Osteoblast (primary cell): ENCODE results near the gene SURF1. TPM values are rescaled to one million over a fixed set of nuclear protein-coding genes. Genes with fewer than 3 reads are reported as not detected.

Experiments used
- DNase-seq: peaks from one replicate; pipeline ENCODE4 v3.0.0; 2011; ENCODE audit warnings: low spot score, mixed read lengths; ENCODE audit not compliant: insufficient read length; ENCODE audit errors: missing footprints
- H2AFZ ChIP-seq: 2 replicates; pipeline ENCODE4 v1.6.0; 2011; ENCODE audit warnings: mild to moderate bottlenecking, low read length
- H3K27ac ChIP-seq: 2 replicates; pipeline ENCODE4 v1.5.1; 2011; ENCODE audit warnings: mild to moderate bottlenecking, low read depth, low read length, moderate library complexity
- H3K27me3 ChIP-seq: 2 replicates; pipeline ENCODE4 v1.6.0; 2012; ENCODE audit warnings: mild to moderate bottlenecking, control low read depth, inconsistent platforms, low read length, moderate library complexity; ENCODE audit not compliant: insufficient read depth
- H3K36me3 ChIP-seq: 2 replicates; pipeline ENCODE4 v1.5.1; 2011; ENCODE audit warnings: mild to moderate bottlenecking, low read length, control low read depth, moderate library complexity; ENCODE audit not compliant: insufficient read depth
- H3K4me1 ChIP-seq: 2 replicates; pipeline ENCODE4 v1.5.1; 2011; ENCODE audit warnings: mild to moderate bottlenecking, low read length, control low read depth, moderate library complexity; ENCODE audit not compliant: insufficient read depth
- H3K4me2 ChIP-seq: 2 replicates; pipeline ENCODE4 v1.6.0; 2011; ENCODE audit warnings: mild to moderate bottlenecking, low read length; ENCODE audit not compliant: insufficient read depth
- H3K4me3 ChIP-seq: fragments of 200-600 bp; sonication (generic); 3 replicates; pipeline ENCODE4 v1.5.1; 2012; ENCODE audit warnings: mild to moderate bottlenecking, low read length, inconsistent platforms; ENCODE audit not compliant: insufficient read depth
- H3K79me2 ChIP-seq: 2 replicates; pipeline ENCODE4 v1.6.0; 2012; ENCODE audit warnings: mild to moderate bottlenecking, low read length, control low read depth, inconsistent platforms; ENCODE audit not compliant: insufficient read depth
- H3K9me3 ChIP-seq: 2 replicates; pipeline ENCODE4 v1.5.1; 2011; ENCODE audit warnings: low read depth, low read length, control low read depth
- H4K20me1 ChIP-seq: 2 replicates; pipeline ENCODE4 v1.6.0; 2012; ENCODE audit warnings: mild to moderate bottlenecking, low read length, control low read depth; ENCODE audit not compliant: insufficient read depth
- CTCF ChIP-seq: IDR thresholded peaks from 2 replicates; pipeline ENCODE4 v1.5.1; 2011; ENCODE audit warnings: mild to moderate bottlenecking, low read depth, low read length, moderate library complexity; ENCODE audit errors: extremely low read depth
- total RNA-seq: library from RNA; depleted of rRNA; stranded (reverse); fragments of >200 nt; gene quantifications from 2 replicates; pipeline ENCODE4 v1.2.3, GENCODE V29; 2012

Gene SURF1
- total RNA-seq, 1 donor, result 21.0 TPM

GRCh38 chr9:133360400-133361393 is 4.4 kb upstream of the SURF1 start:
- Histone ChIP-seq H3K4me3 (no peak overlapping the region), H3K36me3 (peaks cover 54% of the 10 kb centered on the region), H3K79me2 (peaks cover 85% of the 10 kb centered on the region), H3K9me3 (no peaks in the 10 kb centered on the region), H4K20me1 (peaks cover 59% of the 10 kb centered on the region), H3K27ac (no peak overlapping the region), H3K4me1 (peaks cover 10% of the 10 kb centered on the region), H3K27me3 (no peaks in the 10 kb centered on the region), H2AFZ (no peak overlapping the region), H3K4me2 (no peak overlapping the region)
- peak; percentile 45 for DNase-seq
- no peak for TF ChIP-seq CTCF

- Histone ChIP-seq H3K4me2 (no peak overlapping the region), H2AFZ (no peak overlapping the region), H4K20me1 (peaks cover 49% of the 10 kb centered on the region), H3K4me1 (peaks cover 20% of the 10 kb centered on the region), H3K36me3 (peaks cover 44% of the 10 kb centered on the region), H3K79me2 (peaks cover 85% of the 10 kb centered on the region), H3K4me3 (no peak overlapping the region), H3K27ac (peak overlapping the region; percentile 20), H3K27me3 (no peaks in the 10 kb centered on the region), H3K9me3 (no peaks in the 10 kb centered on the region)
- TF ChIP-seq CTCF, result peak; percentile 40
- peak; percentile 85 for DNase-seq
Observed at GRCh38 chr9:133359399-133360175, 3.3 kb upstream of the SURF1 start.

GRCh38 chr9:133357656-133358055 is 1.4 kb upstream of the SURF1 start:
- Histone ChIP-seq H3K27ac (no peak overlapping the region), H3K4me1 (peaks cover 20% of the 10 kb centered on the region), H3K4me2 (peak overlapping the region; percentile 77), H4K20me1 (peaks cover 36% of the 10 kb centered on the region), H3K27me3 (no peaks in the 10 kb centered on the region), H2AFZ (no peak overlapping the region), H3K79me2 (peaks cover 71% of the 10 kb centered on the region), H3K4me3 (no peak overlapping the region), H3K36me3 (peaks cover 41% of the 10 kb centered on the region), H3K9me3 (no peaks in the 10 kb centered on the region)
- no peak for DNase-seq
- TF ChIP-seq CTCF, result no peak

- Histone ChIP-seq H2AFZ (peak overlapping the region; percentile 50), H3K27me3 (no peaks in the 10 kb centered on the region), H3K4me1 (peaks cover 31% of the 10 kb centered on the region), H3K36me3 (peaks cover 41% of the 10 kb centered on the region), H3K27ac (peak overlapping the region; percentile 57), H3K4me2 (peak overlapping the region; percentile 91), H3K79me2 (peaks cover 54% of the 10 kb centered on the region), H4K20me1 (peaks cover 34% of the 10 kb centered on the region), H3K9me3 (no peaks in the 10 kb centered on the region), H3K4me3 (peak overlapping the region; percentile 88)
- no peak for TF ChIP-seq CTCF
- peak; percentile 87 for DNase-seq
Observed at GRCh38 chr9:133355881-133356357, 368 bp downstream of the SURF1 start.
